Testis (tissue), 3 donors: ENCODE data around the gene DDX59. TPM values are rescaled to one million over a fixed set of nuclear protein-coding genes. Genes with fewer than 3 reads are reported as not detected.
A peak's percentile ranks its signal among the peaks of the same experiment; 100 is the strongest.

ENCODE experiments used
- DNase-seq: peaks from one replicate; pipeline ENCODE4 v3.0.0-alpha.2; 2019
- H3K27ac ChIP-seq, 2 donors: fragments of 200-600 bp; sonication (generic); one replicate each; pipeline ENCODE4 v1.5.1; 2019
- H3K27me3 ChIP-seq: fragments of 200-600 bp; sonication (generic); one replicate; pipeline ENCODE4 v1.5.1; 2019
- H3K36me3 ChIP-seq: fragments of 200-600 bp; sonication (generic); one replicate; pipeline ENCODE4 v1.5.1; 2017; ENCODE audit warnings: low read depth; ENCODE audit errors: missing control alignments
- H3K4me1 ChIP-seq: fragments of 200-600 bp; sonication (generic); one replicate; pipeline ENCODE4 v1.5.1; 2019
- H3K4me3 ChIP-seq, 2 donors: fragments of 200-600 bp; sonication (generic); one replicate each; pipeline ENCODE4 v1.5.1; 2017 to 2019
- H3K9me3 ChIP-seq: fragments of 200-600 bp; sonication (generic); one replicate; pipeline ENCODE4 v1.5.1; 2017
- POLR2A ChIP-seq: fragments of 450-650 bp; IDR thresholded peaks from one replicate; pipeline ENCODE4 v1.6.1; 2017; ENCODE audit warnings: antibody characterized with exemption, mild to moderate bottlenecking, moderate library complexity
- WGBS, 2 donors: methylation state at CpG; one replicate each; pipeline ENCODE4 v1.1.5; 2018; 5-methylcytosine and 5-hydroxymethylcytosine counted together
- intact Hi-C: fragments of 100-400 bp; cut with DNase I; formaldehyde crosslinking; loops from one replicate; pipeline ENCODE4 v1.15.1; 2023; ENCODE audit warnings: low total_unique reads
- polyA plus RNA-seq: library from polyadenylated mRNA; stranded (reverse); fragments of 350-450 nt; fragmentation: Illumina TruSeq; extraction: RNeasy Lipid Tissue Mini Kit (QIAGEN cat#74804); gene quantifications from one replicate; pipeline ENCODE4 v1.2.3, GENCODE V29; 2014; ENCODE audit warnings: low read depth, low replicate concordance; ENCODE audit not compliant: insufficient read depth
- total RNA-seq, 2 donors: library from RNA; depleted of rRNA; stranded (reverse); fragments of >200 nt; gene quantifications; one replicate each; pipeline ENCODE4 v1.2.3, GENCODE V29; 2016
- TF ChIP-seq, protein P1 (sequence below), 3 experiments: fragments of 450-650 bp in 2 of 3; fragments of 200-600 bp in 1 of 3; sonication (generic) in 1 of 3; IDR thresholded peaks; one replicate each; pipeline ENCODE4 v1.5.1; 2016 to 2019; ENCODE audit warnings: antibody characterized with exemption in 3 of 3, mild to moderate bottlenecking in 2 of 3, moderate library complexity in 1 of 3

The DDX59 gene
- total and polyA plus RNA-seq, 3 donors from 2014 or later = 17.7 to 30.2 (median 24.1) TPM

DNA sequence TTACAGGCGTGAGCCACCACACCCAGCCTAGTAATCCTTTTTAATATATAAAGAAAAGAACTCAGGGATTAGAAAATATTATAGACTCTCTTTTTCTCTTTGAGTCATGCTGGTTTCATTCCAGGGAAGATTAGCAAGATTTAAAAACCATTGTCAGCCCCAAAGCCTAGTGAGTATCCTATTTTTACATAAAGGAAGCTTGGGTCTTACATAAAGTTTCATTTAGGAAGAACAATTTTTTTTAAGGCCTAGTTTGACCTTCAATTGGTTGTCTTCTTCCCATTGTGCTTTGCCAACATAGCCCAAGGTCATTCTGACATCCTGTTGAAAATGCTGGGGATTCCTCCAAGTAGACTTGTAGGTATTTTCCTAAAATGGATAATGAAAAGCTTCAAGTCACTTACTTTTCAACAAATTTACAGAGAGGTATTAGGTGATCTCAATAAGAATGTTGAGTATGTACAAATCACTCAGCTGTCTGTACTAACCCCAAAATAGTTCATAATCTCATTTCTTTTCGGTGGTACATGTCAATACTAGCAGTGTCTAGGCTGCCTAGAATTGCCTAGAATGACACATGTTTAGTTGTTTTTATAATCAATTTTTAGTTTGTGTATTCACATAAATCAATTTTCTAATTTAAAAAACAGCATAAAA, 44.9 kb downstream of the DDX59 start:
- Histone ChIP-seq H3K4me3 (no peak overlapping the region), H3K27me3 (no peaks in the 10 kb centered on the region), H3K36me3 (no peaks in the 10 kb centered on the region), H3K27ac (peak overlapping the region in 1 of 2 donors; percentile 35), H3K4me1 (peaks cover 12% of the 10 kb centered on the region), H3K9me3 (no peaks in the 10 kb centered on the region)
- 67 to 70% methylated on average over 2 of the region's 2 CpGs for WGBS, 2 donors
- intact Hi-C loops = loop anchor here (5.0 kb wide), 2 partner anchors 42 to 182 kb away; partner anchors contain the start of gene DDX59
- TF ChIP-seq, protein P1, sequence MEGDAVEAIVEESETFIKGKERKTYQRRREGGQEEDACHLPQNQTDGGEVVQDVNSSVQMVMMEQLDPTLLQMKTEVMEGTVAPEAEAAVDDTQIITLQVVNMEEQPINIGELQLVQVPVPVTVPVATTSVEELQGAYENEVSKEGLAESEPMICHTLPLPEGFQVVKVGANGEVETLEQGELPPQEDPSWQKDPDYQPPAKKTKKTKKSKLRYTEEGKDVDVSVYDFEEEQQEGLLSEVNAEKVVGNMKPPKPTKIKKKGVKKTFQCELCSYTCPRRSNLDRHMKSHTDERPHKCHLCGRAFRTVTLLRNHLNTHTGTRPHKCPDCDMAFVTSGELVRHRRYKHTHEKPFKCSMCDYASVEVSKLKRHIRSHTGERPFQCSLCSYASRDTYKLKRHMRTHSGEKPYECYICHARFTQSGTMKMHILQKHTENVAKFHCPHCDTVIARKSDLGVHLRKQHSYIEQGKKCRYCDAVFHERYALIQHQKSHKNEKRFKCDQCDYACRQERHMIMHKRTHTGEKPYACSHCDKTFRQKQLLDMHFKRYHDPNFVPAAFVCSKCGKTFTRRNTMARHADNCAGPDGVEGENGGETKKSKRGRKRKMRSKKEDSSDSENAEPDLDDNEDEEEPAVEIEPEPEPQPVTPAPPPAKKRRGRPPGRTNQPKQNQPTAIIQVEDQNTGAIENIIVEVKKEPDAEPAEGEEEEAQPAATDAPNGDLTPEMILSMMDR (IDR thresholded peaks at IDR 0.05) = no peak
- DNase-seq = no peak

DNA sequence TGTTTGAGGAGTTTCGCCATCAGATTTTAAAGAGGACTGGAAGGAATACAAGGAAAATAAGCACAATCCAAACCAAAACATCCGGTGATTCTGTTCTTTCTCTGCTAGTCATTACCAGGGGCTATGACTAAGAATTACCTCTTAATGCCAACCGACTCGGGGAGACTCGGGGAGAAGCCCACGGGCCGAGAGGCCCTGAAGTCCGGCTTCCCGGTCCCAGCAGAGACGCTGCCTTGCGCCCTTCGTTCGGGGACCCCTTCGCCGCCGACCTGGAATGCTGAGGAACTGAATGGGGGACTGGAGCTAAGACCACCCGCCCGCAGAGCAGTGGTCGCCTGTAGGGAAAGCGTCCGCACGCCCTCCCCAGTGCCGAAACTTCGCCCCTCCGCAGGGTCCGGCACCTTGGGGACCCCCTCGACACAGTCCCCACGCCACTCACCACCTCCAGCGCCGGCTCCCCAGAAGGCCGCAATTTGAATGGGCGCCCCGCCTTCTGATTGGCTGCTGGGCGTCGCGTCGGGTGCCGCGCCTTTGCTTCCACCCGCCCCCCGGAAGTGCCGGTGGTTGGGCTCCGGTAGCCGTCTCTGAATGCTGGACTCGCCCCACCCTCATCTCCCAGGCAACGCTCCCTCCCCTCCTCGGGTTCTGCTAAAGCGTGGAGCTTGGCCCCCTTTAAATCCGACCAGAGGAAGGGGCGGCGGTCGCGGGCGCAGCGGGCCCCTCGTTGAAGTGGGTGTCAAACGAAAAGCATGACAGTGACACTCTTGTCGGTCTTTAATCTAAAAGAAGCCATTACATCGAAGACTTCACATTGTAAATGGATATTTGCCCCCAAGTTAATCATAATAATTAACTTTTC, 49.2 kb downstream of the DDX59 start, which contains the start of gene KIF14:
Gene KIF14, minus strand, starts transcription at position 479 of the 859 bp plus-strand sequence. CDS start 2,028 bp downstream, outside the sequence.
- peak; percentile 96 for DNase-seq
- Histone ChIP-seq H3K4me3 (peak within 1 kb of the TSS; percentile 58 to 82), H3K27ac (peak within 1 kb of the TSS in 1 of 2 donors; percentile 60), H3K27me3 (no peaks in the 10 kb centered on the region), H3K36me3 (no peaks in the 10 kb centered on the region), H3K9me3 (no peaks in the 10 kb centered on the region), H3K4me1 (peaks cover 13% of the 10 kb centered on the region)
- WGBS, 2 donors = 0 to 1% methylated on average over 20 to 56 of the region's 59 CpGs
- TF ChIP-seq POLR2A = no peak
- TF ChIP-seq, protein P1 (IDR thresholded peaks at IDR 0.05) = no peak
- intact Hi-C loops = loop anchor here (5.0 kb wide), 2 partner anchors 47 to 187 kb away; partner anchors contain the start of gene DDX59

DNA sequence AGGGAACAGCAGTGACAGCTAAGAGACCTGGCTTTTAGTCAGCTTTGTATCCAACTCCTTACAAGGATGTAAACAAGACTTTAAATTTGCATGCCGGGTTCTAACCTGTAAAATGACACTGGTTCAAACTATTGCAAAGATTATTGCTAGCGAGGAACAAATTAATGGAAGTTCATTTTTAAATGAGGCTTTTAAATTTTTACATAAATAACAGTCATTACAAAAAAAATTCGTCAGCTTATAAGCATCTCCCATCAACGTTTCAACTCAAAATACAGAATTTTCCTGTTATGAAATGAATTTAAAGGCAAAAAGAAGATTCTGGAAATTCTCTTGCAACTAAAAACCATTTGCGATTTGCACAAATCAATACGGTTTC, 49.8 kb downstream of the DDX59 start:
- Histone ChIP-seq H3K36me3 (no peaks in the 10 kb centered on the region), H3K27ac (no peak overlapping the region), H3K4me1 (peaks cover 9% of the 10 kb centered on the region), H3K9me3 (no peaks in the 10 kb centered on the region), H3K4me3 (peak overlapping the region; percentile 58 to 82), H3K27me3 (no peaks in the 10 kb centered on the region)
- TF ChIP-seq, protein P1 (IDR thresholded peaks at IDR 0.05) = no peak
- TF ChIP-seq POLR2A = no peak
- intact Hi-C loops = loop anchor here (5.0 kb wide), 2 partner anchors 47 to 187 kb away; partner anchors contain the start of gene DDX59
- WGBS, 2 donors = 5 to 7% methylated on average over 6 of the region's 6 CpGs
- DNase-seq = no peak

DNA sequence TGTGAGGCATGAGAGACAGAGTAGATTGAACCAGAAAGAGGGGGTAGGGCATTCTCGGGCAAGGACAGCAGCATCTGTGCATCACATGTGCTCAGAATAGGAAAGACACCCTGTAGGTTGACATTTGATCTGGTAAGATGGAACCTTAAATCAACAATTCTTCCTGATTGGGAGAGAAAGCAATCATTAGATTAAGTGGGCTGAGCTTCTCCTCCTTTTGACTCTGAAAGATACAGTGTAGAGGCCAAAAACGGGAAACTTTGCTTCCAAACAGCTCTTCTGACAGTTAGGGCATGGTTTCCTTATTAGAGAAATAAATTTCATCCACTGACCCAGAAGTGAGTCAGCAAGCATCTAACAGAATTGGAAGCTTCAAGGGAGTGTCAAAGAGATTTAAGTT, 58.9 kb downstream of the DDX59 start:
- Histone ChIP-seq H3K27ac (no peak overlapping the region), H3K36me3 (no peaks in the 10 kb centered on the region), H3K4me3 (no peak overlapping the region), H3K4me1 (no peaks in the 10 kb centered on the region), H3K9me3 (no peaks in the 10 kb centered on the region), H3K27me3 (no peaks in the 10 kb centered on the region)
- intact Hi-C loops = no loop called here
- TF ChIP-seq, protein P1 (IDR thresholded peaks at IDR 0.05) = no peak
- no peak for TF ChIP-seq POLR2A
- WGBS, 2 donors = 68 to 75% methylated on average over 2 of the region's 2 CpGs
- DNase-seq = no peak
